HG02623 (cell line): ENCODE measurements around the gene LITAF.
"Not testable (repeated sequence)": the region's sequence is repeated elsewhere in the genome, so short reads cannot be mapped to it uniquely, and the experiment has no call there.

ENCODE experiments used
- ATAC-seq: cut with Tn5 transposase; IDR thresholded peaks from one replicate; pipeline ENCODE4 v1.9.1; 2021; ENCODE audit warnings: moderate library complexity; ENCODE audit not compliant: unreplicated experiment

Gene LITAF

DNA sequence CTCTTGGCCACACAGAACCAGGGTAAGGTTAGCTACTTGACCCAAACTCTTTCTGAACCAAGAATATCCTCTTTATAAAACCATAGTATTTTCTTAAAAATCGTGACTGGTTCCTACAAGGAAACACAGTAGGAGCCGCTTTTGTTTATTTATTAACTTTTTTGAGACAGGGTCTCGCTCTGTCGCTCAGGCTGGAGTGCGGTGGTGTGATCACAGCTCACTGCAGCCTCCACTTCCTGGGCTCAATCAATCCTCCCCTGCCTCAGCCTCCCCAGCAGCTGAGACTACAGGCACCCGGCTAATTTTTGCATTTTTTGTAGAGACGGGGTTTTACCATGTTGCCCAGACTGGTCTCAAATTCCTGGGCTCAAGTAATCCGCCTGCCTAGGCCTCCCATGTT lies 14.7 kb upstream of the LITAF start:
- no peak for ATAC-seq

DNA sequence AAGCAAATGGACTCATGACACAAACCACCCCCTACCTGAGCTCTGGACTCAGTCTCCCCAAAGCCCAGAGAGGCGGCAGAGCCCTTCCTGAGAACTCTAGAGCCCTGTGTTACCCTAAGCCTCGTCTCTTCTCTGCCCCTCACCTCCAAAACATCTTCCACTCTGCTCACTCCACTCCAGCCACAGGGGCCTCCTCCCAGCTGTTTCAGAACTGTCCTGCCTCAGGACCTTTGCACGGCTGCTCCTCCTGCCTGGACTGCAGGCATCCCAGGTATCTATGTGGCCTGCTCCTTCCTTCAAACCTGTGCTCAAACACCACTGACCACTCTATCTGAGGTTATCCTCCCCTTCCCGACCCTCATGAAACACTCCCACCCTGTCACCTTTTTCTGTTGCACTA lies 12.9 kb upstream of the LITAF start:
- ATAC-seq, result no peak

DNA sequence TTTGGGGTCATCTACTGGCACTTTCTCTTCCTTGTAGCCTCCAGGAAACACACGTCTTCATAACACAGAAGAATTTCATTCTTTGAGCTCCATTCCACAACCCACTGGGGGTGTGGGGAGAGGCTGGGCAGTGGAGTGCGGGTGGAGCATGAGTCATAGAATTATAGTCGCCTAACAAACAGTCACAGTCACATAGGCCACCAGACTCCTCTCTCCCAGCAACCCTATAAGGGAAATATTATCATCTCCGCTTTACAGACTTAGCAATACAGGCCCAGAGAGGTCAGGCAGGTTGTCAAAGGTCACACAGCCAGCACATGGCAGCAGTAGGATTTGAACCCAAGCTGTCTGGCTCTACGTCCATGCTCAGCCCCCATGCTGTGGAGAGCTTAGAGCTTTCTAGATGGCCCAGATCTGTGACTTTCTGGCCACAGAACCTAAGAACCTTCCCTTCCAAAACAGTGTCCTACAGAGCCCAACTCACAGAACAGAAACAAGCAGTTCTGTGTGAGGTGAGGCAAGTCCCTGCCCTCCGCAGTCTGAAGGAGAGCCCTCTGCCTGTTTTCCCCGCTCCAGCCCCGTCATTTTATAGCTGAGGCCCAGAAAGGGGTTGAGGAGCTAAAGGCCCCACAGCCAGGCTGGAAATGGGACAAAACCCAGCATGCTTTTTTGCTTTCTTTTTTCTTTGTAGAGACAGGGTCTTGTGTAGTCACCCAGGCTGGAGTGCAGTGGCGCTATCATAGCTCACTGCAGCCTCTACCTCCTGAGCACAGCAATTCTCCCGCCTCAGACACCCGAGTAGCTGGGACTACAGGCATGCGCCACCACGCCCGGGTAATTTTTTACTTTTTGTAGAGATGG lies 10.7 kb upstream of the LITAF start:
- no peak for ATAC-seq

DNA sequence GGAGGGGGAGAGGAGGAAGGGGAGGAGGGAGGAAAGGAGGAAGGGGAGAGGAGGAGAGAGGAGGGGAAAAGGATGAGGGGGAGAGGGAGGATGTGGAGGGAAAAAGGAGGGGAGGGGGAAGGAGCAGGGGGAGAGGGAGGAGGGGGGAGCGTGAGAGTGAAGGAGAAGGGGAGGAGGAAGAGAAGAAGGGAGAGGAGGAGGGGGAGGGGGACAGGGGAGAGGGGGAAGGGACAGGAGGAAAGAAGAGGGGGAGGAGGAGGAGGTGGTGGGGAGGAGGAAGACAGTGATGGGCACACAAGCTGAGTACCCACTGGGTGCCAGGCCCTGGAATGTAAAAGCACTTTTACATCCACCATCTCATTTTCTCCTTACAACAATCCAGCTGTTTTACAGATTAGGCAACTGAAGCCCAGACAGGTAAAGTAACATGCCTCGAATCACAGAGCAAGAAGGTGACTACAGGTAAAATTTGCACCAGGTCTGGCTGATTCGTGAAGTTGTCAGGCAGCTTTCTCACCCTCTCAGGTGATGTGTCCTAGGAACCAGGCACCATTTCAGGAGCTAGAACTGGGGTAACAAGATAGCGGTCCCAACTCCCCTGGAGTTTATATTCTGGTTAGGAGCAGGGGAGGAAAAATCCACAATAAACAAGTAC lies 10.0 kb upstream of the LITAF start:
- no peak for ATAC-seq

DNA sequence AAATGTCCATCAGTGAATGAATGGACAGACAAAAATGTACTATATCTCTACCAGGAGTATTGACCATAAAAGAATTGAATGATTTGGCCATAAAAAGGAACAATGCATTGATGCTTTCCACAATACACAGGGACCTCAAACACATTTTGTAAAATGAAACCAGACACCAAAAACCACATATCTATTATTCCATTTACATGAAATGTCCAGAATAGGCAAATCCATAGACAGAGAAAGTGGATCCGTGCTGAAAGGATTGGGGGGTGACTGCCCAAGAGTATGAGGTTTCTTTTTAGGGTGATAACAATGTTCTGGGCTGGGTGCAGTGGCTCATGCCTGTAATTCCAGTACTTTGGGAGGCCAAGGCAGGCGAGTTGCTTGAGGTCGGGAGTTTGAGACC lies 6.9 kb upstream of the LITAF start:
- ATAC-seq, result no peak

DNA sequence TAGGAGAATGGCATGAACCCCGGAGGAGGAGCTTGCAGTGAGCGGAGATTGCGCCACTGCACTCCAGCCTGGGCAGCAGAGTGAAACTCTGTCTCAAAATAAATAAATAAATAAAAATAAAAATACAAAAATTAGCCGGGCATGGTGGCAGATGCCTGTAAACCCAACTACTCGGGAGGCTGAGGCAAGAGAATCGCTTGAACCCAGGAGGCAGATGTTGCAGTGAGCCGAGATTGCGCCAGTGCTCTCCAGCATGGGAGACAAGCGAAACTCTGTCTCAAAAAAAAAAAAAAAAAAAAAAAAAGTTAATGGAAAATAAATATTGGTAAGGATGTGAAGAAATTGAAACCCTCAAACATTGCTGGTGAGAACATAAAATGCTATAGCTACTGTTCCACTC lies 6.4 kb upstream of the LITAF start:
- not testable (repeated sequence) for ATAC-seq

DNA sequence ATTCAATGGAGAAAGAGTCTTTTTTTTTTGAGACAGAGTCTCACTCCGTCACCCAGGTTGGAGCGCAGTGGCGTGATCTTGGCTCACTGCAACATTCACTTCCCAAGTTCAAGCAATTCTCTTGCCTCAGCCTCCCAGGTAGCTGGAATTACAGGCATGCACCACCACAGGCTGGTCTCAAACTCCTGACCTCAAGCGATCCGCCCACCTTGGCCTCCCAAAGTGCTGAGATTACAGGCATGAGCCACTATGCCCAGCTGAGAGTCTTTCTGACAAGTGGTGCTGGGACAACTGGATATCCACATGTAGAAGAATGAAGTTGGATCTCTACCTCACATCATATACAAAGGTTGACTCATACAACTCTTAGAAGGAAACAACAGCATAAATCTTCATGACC lies 4.9 kb upstream of the LITAF start:
- not testable (repeated sequence) for ATAC-seq

DNA sequence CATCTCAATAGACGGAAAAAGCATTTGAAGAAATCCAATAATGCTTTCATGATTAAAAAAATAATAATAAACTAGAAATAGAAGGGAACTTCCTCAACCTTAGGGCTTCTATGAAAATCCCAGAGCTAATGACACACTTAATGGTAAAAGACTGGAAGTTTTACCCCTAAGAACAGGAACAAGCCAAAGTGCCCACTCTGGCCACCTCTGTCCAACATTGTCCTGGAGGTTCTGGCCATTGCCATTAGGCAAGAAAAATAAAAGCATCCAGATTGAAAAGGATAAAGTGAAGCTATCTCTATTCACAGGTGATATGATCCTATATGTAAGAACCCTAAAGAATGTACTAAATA lies 2.5 kb upstream of the LITAF start:
- ATAC-seq, result no peak

DNA sequence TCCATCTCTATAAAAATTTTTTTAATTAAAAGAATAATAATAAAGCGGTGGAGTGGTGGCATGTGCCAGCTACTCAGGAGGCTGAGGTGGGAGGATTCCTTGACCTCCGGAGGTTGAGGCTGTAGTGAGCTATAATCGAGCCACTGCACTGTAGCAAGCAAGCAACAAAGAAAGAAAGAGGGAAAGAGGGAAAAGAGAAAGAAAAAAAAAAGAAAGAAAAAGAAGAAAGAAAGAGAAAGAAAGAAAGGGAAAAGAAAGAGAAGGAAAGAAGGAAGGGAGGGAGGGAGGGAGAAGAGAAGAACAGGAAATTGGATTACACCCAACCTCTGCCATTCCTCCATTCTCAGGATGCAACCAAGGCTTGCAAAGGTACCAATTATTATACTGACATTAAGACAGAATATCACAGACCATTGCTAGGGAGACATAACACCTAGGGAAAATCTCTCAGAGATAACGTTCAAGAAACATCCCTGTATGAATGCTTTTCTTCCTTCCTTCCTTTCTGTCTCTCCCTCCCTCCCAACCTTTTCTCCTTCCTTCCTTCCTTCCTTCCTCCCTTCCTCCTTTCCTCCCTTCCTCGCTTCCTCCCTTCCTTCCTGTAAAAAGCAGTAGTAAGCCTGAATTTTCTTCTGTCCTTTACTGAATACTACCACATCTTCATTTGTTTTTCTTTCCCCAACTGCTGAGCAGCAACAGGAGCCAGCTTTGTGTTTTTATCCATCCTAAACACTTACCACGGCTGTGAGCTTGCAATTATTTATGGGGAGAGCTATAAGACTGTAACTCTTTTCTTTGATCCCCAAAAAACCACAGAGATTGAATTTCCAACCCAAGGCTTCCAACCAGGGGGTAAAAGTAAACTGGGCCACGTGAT lies 1.8 kb upstream of the LITAF start:
- no peak for ATAC-seq

DNA sequence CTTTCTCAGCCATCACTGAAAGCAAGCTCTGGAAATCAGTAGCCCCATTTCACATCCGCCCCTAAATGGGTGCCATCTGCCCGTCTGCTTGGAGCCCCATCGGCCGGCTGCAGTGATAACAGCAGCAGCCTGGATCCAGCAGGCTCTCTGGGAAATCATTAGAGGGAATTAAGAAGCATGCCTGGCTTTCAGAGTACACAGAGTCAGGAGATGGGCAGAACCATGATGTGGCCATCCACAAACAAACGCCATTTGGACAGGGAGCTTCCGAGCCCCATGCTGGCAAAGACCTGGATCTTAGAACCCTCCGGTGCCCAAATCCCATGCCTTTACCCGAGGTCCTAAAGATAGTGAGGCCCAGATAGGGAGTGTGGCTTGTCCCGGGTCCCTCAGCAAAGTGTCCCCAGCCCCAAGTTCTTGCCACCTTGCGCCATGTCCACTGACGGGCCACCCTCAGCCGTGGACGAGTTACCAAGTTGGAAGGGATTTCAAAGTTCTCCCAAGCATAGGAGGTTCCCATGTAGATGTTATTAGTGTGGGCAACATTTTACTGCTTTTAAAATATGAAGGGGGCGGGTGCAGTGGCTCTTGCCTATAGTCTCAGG lies 1.0 kb upstream of the LITAF start:
- ATAC-seq, result no peak

DNA sequence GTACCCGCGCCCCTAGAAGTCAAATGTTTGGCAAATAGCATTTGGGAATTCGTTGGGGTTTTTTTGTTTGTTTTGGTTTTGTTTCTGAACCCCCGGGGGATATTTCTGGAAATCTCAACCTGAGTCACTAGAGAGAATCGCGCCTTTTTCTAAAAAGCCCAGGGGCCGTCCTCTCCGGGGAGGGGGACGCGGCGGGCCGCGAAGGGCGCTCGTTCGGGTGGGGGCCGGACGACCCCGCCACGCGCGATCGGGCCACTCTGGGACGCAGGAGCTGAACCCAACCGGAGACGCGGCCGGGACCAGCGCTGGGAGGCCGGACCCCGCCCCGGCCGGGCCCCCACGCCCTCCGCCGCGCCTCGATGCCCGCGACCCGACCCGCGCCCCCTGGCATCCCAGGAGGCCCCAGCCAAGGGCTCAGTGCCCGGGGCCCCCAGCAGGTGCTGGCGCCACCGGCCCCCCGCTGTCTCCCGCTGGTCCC lies 302 bp downstream of the LITAF start:
- peak; percentile 13 for ATAC-seq

DNA sequence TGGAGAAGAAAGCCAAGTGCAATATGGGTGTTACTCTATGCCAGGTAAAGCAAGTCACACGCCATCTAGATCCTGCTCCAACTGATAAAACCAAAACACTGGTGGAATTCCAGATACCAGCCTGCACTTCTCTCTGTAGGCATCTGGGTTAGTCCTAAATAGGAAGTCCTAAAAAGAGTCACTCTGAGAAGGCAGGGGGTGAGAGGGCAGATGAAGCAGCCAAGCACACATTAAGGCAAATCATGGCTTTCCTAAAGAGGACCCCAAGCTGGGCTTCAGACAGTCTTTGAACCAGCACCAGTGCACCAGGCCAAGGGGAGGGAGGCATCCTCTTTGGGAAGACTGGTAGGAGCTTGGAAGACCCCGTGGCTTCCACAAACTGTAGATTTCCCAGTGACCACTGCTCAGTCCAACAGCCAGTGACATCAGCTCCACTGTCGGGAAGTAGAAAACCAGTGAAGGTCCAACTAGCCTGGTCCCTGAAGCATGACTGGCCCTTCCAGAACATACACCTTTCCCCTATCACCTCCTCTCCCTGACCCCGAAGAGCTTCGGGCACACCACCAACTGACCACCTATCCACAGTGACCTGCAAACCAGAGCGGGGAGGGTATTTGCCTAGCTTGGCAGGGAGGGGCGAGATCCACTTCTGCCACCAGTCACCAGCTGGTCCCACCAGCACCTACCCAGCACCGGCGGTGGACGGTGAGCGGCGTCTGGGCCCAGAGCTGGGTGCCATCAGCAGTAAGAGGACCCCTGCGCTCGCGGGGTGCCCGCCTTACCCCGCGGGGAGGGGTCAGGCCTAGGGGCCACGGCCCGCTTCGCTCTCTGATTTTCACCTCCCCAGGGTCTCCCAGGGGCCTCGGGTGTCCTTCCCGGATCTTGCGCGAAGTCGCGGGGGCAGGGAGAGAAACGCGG lies 1.0 kb downstream of the LITAF start:
- no peak for ATAC-seq

DNA sequence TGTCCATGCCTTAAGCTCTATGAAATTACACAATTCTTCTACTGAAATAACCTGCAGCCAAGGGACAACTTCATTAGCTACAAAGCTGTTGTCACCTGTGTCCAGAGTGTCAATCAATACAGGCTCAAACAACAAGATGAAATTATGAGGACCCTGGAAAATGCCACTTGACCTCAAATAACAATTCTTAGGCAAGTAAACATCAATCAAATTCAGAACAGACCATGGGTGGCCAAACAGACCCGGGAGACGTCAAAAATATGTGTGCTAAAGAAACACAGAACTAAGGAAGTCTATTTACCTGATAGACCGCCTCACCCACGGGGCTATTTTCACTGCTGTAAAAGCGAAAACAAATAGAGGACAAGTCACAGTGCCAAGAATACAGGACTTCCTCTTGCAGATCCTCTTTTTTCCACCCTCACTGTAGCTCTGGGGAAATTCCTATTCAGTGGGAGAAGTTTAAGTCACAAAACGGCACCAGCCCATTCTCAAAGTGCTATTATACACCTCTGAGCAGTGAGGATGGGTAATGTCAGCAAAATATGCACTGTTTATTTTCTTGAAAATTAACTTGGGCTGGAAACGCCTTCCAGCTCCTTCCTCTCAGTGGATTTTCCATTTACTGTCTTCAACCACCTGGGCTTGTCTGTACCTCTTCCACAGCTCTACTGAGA lies 2.7 kb downstream of the LITAF start:
- no peak for ATAC-seq

DNA sequence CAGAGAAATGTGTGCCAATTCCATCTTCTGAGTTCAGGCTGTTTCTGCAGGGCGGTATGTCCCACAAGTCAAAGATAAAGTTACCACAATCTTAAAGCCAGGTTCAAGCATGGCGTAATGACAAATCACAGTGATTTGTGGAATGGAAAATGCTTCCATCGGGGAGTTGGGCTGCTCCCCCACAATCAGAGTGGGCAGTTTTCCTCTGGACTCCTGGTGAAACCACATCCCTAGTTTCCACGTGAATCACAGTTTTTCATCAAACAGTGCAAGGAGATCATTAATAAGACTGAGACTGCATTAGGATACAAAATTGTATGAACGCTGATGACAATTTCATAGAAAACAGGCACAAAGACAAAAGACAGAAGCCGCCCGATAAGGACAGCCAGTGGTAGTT lies 3.6 kb downstream of the LITAF start:
- no peak for ATAC-seq

DNA sequence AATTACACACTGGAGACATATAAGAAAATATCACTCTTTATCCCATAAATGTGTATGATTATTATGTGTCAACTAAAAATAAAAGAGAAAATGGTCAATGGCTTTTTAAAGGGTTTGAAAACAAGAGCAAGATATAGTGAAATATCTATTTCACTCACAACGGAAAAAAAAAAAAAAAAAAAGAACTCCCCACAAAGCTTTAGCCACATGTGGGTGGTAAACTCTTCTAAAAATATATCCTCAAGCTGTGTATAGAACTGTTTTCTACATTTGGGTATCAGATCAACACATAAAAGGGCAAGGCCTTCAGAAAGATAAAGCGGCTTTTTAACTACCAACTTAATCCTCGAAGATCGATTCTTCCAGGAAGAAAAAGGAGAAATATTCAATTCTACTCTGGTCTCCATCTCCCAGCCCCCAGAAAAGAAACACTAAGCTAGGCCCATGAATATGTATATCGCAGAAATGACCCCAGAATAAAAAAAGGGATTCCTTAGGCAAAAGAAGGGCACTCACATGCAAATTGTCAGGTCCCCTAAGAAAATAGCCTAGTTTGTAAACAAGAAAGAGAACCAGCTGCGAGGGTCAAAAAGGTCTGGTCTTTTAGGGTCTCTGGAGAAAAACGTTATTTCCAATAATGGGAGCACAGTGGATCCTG lies 4.4 kb downstream of the LITAF start:
- ATAC-seq, result no peak

DNA sequence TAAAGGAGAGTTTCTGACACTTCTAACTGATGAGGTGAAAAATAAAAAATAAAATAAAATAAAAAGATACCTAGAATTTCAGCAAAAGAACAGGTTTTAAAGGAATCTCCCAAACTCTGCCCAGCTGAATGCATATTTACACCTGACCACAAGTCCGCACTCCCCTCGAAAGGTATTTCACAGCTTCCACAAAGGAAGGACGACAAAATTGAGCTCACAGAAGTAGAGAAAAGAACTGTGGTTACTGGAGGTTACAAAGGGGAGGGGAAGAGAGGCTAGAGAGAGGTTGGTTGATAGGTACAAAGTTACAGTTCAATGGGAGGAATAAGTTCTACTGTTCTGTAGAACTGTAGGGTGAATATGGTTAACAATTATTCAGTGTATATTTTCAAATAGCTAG lies 5.0 kb downstream of the LITAF start:
- no peak for ATAC-seq

DNA sequence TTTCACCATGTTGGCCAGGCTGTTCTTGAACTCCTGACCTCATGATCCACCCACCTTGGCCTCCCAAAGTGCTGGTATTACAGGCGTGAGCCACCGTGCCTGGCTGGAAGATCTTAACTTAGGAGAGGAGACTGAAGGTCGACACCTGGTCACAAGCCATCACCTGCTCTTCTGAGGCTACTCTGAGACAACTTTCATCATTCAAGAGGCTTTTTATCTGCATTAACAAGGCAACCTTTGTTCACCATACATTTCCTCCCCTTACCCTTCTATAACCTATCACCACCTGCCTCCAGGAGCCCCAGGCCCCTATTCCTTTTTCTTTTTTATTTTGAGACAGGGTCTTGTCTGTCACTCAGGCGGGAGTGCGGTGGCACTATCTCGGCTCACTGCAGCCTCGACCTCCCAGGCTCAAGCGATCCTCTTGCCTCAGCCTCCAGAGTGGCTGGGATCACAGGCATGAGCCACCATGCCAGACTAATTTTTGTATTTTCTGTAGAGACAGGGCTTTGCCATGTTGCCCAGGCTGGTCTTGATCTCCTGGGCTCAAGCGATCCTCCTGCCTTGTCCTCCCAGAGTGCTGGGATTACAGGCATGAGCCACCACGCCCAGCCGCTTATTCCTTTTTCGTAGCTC lies 6.2 kb downstream of the LITAF start:
- no peak for ATAC-seq

DNA sequence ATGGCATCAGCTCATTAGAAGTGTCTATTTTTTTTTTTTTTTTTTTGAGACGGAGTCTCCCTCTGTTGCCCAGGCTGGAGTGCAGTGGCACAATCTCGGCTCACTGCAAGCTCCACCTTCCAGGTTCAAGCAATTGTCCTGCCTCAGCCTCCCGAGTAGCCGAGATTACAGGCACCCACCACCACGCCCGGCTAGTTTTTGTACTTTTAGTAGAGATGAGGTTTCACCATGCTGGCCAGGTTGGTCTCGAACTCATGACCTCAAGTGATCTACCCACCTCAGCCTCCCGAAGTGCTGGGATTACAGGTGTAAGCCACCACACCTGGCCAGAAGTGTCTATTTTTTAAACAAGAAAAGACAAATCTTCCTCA lies 9.4 kb downstream of the LITAF start:
- ATAC-seq, result not testable (repeated sequence)
